Panc1 (cell line): ENCODE data around the gene MAP3K20. TPM values are rescaled to one million over a fixed set of nuclear protein-coding genes. Genes with fewer than 3 reads are reported as not detected.
A peak's percentile ranks its signal among the peaks of the same experiment; 100 is the strongest.

Experiments
- ATAC-seq: fragments of 200-7000 bp; cut with Tn5 transposase; 2 replicates; pipeline ENCODE4 v1.9.1; 2020; ENCODE audit warnings: mild to moderate bottlenecking, moderate library complexity
- BruUV-seq: library from RNA; stranded (reverse); fragments of 400-500 nt; replicated peaks from 2 replicates; lab custom pipeline; 2021; lab: Mats Ljungman, UMichigan
- CTCF ChIA-PET: fragments of 300-600 bp; sonication (Branson Sonifier 250); formaldehyde crosslinking; loops from one replicate; lab custom pipeline; 2022; ENCODE audit warnings: antibody characterized with exemption; lab: Charles Lee
- POLR2A ChIA-PET: fragments of 300-600 bp; sonication (Branson Sonifier 250); formaldehyde crosslinking; loops from one replicate; lab custom pipeline; 2022; ENCODE audit warnings: antibody characterized with exemption; lab: Charles Lee
- DNase-seq: peaks from one replicate; pipeline ENCODE4 v3.0.0-alpha.2; 2010; ENCODE audit warnings: low read depth, low spot score
- H3K27ac ChIP-seq: 2 replicates; pipeline ENCODE4 v1.5.1; 2011; ENCODE audit warnings: mild to moderate bottlenecking, low read length, inconsistent platforms
- H3K27me3 ChIP-seq: fragments of 200-500 bp; sonication (Bioruptor generic); 2 replicates; pipeline ENCODE4 v1.6.0; 2014; ENCODE audit warnings: low read length, inconsistent platforms; ENCODE audit not compliant: control insufficient read depth, insufficient read depth
- H3K36me3 ChIP-seq: fragments of 200-500 bp; sonication (Bioruptor generic); 2 replicates; pipeline ENCODE4 v1.5.1; 2014; ENCODE audit warnings: inconsistent platforms, mild to moderate bottlenecking, low read length, moderate library complexity; ENCODE audit not compliant: control insufficient read depth, insufficient read depth
- H3K4me1 ChIP-seq: 2 replicates; pipeline ENCODE4 v1.5.1; 2011; ENCODE audit warnings: inconsistent platforms, mild to moderate bottlenecking, low read length, moderate library complexity; ENCODE audit not compliant: control insufficient read depth, insufficient read depth
- H3K4me3 ChIP-seq, 2 experiments: 2 replicates each; pipeline ENCODE4 v1.5.1; 2011 to 2012; ENCODE audit warnings: low read depth in 2 of 2, low read length in 2 of 2, mild to moderate bottlenecking in 2 of 2, inconsistent platforms in 1 of 2, moderate library complexity in 1 of 2
- H3K9me3 ChIP-seq: fragments of 200-500 bp; sonication (Bioruptor generic); 2 replicates; pipeline ENCODE4 v1.5.1; 2014; ENCODE audit warnings: low read depth, mild to moderate bottlenecking, inconsistent platforms, low read length, moderate library complexity; ENCODE audit not compliant: control insufficient read depth, insufficient read depth
- CTCF ChIP-seq: fragments of 450-650 bp; IDR thresholded peaks from 2 replicates; pipeline ENCODE4 v1.5.1; 2017; ENCODE audit warnings: mild to moderate bottlenecking
- POLR2AphosphoS5 ChIP-seq: IDR thresholded peaks from 2 replicates; pipeline ENCODE4 v1.6.1; 2012; ENCODE audit warnings: mild to moderate bottlenecking, low read depth, low read length, moderate library complexity
- SIN3A ChIP-seq: IDR thresholded peaks from 2 replicates; pipeline ENCODE4 v1.6.1; 2012; ENCODE audit warnings: low read depth, mild to moderate bottlenecking, low read length, moderate library complexity, borderline replicate concordance; ENCODE audit not compliant: insufficient read depth
- TCF7L2 ChIP-seq: IDR thresholded peaks from 2 replicates; pipeline ENCODE4 v1.6.1; 2011; ENCODE audit warnings: mild to moderate bottlenecking, low read depth, low read length, inconsistent platforms
- in situ Hi-C: cut with HindIII; loops from 2 replicates; pipeline ENCODE4 v1.10.0; 2016; ENCODE audit warnings: low sequenced_read_pairs, low pct_unique_long_range_greater_than_20kb
- intact Hi-C: fragments of 100-400 bp; cut with micrococcal nuclease; formaldehyde crosslinking; loops from one replicate; pipeline ENCODE4 v1.10.0; 2022; ENCODE audit not compliant: unreplicated experiment
- total RNA-seq: library from RNA; stranded (reverse); gene quantifications from one replicate; pipeline ENCODE4 v1.2.1, GENCODE V29; 2021; ENCODE audit not compliant: unreplicated experiment
- TF ChIP-seq, protein P1 (sequence below), 2 experiments: IDR thresholded peaks; 2 replicates each; pipeline ENCODE4 v1.6.1; 2011 to 2012; ENCODE audit warnings: low read depth in 2 of 2, control low read depth in 1 of 2, low read length in 1 of 2, mild to moderate bottlenecking in 1 of 2, moderate library complexity in 1 of 2; ENCODE audit not compliant: insufficient read depth in 1 of 2

Gene MAP3K20
- total RNA-seq, 1 experiment from 2014 or later, result 121 TPM

DNA sequence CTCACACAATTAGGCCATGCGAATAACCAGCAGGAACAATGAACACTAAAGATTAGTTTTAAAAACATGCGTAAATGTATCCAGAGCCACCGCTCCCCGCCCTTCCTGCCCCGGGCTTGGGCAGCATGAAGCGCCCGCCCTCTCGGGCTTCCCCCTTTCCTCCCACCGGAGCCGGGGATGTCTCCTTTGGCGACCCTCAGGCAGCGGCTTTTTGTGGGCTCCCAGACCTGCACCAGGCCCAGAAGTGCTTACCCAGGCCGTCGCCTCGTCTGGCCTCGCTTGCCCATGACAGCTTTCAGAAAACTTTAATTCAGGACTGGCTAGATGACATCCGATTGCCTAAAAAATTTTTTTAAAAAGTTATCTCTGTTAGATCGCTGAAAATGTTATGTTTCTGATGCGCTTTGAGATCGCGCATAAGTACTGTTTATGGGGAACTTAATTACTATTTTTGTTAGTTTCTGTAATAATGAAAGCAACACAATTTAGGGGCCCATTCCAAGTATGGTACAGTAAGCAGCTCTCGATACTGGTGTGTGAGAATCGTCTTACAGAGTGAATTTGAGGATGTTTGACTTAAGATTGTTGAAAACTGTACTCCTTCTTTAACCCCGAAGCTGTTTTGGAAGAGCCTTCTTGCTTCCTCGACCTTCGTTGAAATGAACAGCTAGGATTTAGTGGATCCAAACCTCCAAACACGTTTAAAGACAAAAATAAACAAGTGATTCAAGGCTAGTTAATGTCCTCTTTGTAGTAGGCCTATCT, 1.1 kb downstream of the MAP3K20 start:
- CTCF ChIA-PET, result no interaction called here
- POLR2A ChIA-PET, result no interaction called here
- H3K4me3 ChIP-seq, result peak overlapping the region; percentile 59 to 70
- TF ChIP-seq, protein P1, sequence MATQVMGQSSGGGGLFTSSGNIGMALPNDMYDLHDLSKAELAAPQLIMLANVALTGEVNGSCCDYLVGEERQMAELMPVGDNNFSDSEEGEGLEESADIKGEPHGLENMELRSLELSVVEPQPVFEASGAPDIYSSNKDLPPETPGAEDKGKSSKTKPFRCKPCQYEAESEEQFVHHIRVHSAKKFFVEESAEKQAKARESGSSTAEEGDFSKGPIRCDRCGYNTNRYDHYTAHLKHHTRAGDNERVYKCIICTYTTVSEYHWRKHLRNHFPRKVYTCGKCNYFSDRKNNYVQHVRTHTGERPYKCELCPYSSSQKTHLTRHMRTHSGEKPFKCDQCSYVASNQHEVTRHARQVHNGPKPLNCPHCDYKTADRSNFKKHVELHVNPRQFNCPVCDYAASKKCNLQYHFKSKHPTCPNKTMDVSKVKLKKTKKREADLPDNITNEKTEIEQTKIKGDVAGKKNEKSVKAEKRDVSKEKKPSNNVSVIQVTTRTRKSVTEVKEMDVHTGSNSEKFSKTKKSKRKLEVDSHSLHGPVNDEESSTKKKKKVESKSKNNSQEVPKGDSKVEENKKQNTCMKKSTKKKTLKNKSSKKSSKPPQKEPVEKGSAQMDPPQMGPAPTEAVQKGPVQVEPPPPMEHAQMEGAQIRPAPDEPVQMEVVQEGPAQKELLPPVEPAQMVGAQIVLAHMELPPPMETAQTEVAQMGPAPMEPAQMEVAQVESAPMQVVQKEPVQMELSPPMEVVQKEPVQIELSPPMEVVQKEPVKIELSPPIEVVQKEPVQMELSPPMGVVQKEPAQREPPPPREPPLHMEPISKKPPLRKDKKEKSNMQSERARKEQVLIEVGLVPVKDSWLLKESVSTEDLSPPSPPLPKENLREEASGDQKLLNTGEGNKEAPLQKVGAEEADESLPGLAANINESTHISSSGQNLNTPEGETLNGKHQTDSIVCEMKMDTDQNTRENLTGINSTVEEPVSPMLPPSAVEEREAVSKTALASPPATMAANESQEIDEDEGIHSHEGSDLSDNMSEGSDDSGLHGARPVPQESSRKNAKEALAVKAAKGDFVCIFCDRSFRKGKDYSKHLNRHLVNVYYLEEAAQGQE (IDR thresholded peaks at IDR 0.05; ENCODE audit: insufficient read depth in 1 of 2, low read depth in 2 of 2, low read length in 1 of 2), result peak in 1 of 2 experiments; percentile 15; a peak in 1 of 4 replicates
- no peak for TF ChIP-seq CTCF
- no peak for TF ChIP-seq SIN3A
- ATAC-seq (no peak; the same call in 1 of the 2 replicates), DNase-seq (no peak)
- in situ Hi-C loops, result no loop called here
- H3K27me3 ChIP-seq, result no peaks in the 10 kb centered on the region
- peaks cover 2% of the 10 kb centered on the region; the same call in 1 of the 2 replicates for H3K36me3 ChIP-seq
- H3K4me1 ChIP-seq, result peaks cover 65% of the 10 kb centered on the region
- H3K27ac ChIP-seq, result peak overlapping the region; percentile 100
- no TSS peak for BruUV-seq
- H3K9me3 ChIP-seq, result no peaks in the 10 kb centered on the region
- intact Hi-C loops, result no loop called here

- intact Hi-C loops (no loop called here), in situ Hi-C loops (no loop called here)
- DNase-seq (no peak), ATAC-seq (no peak)
- Histone ChIP-seq H3K4me3 (peak overlapping the region; percentile 59 to 70), H3K9me3 (no peaks in the 10 kb centered on the region), H3K4me1 (peaks cover 67% of the 10 kb centered on the region), H3K36me3 (peaks cover 2% of the 10 kb centered on the region; the same call in 1 of the 2 replicates), H3K27me3 (no peaks in the 10 kb centered on the region), H3K27ac (peak overlapping the region; percentile 100)
- ChIA-PET POLR2A (interaction anchor here (1.4 to 2.1 kb wide), 2 partner anchors 14 to 47 kb away, joined by 5 read pairs; no protein-coding TSS in a partner anchor), CTCF (no interaction called here)
- BruUV-seq, result TSS peak; percentile 75
- no peak for TF ChIP-seq SIN3A
- TF ChIP-seq CTCF, result no peak
- no peak for TF ChIP-seq TCF7L2
- TF ChIP-seq, protein P1 (IDR thresholded peaks at IDR 0.05; ENCODE audit: insufficient read depth in 1 of 2, low read depth in 2 of 2, low read length in 1 of 2), result no peak
- no peak for TF ChIP-seq POLR2AphosphoS5
These were observed 2.0 kb downstream of the MAP3K20 start for GRCh38 chr2:173077506-173078177.
